Spleen (tissue), 11 donors: ENCODE data around the gene ITIH3. TPM values are rescaled to one million over a fixed set of nuclear protein-coding genes. Genes with fewer than 3 reads are reported as not detected.
A peak's percentile ranks its signal among the peaks of the same experiment; 100 is the strongest.

ENCODE experiments used
- DNase-seq: peaks from one replicate; pipeline ENCODE4 v3.0.0-alpha.2; 2020
- H3K27ac ChIP-seq, 8 donors: fragments of 200-600 bp; sonication (generic) in 7 of 8; 1 replicate in 4 of 8; 2 replicates in 4 of 8; pipeline versions ENCODE4 v1.5.0 to v1.8.0; 2016 to 2021; ENCODE audit warnings: inconsistent platforms in 4 of 8, mild to moderate bottlenecking in 4 of 8, moderate library complexity in 1 of 8
- H3K27me3 ChIP-seq, 7 donors: fragments of 200-600 bp; sonication (generic) in 6 of 7; replicated peaks in 1 of 7; 1 replicate in 4 of 7; 2 replicates in 3 of 7; pipeline versions ENCODE4 v1.5.0 to v1.8.0; 2016 to 2021; ENCODE audit warnings: inconsistent platforms in 3 of 7, mild to moderate bottlenecking in 1 of 7
- H3K36me3 ChIP-seq, 6 donors: fragments of 200-600 bp; sonication (generic) in 5 of 6; 1 replicate in 4 of 6; 2 replicates in 2 of 6; pipeline versions ENCODE4 v1.5.0 to v1.8.0; 2016 to 2021; ENCODE audit warnings: inconsistent platforms in 2 of 6
- H3K4me1 ChIP-seq, 6 donors: fragments of 200-600 bp; sonication (generic) in 5 of 6; 1 replicate in 3 of 6; 2 replicates in 3 of 6; pipeline versions ENCODE4 v1.5.0 to v1.8.0; 2016 to 2021; ENCODE audit warnings: inconsistent platforms in 3 of 6
- H3K4me3 ChIP-seq, 8 donors: fragments of 200-600 bp; sonication (generic) in 7 of 8; 1 replicate in 4 of 8; 2 replicates in 4 of 8; pipeline versions ENCODE4 v1.5.0 to v1.8.0; 2016 to 2021; ENCODE audit warnings: inconsistent platforms in 4 of 8, mild to moderate bottlenecking in 4 of 8, moderate library complexity in 2 of 8
- H3K9me3 ChIP-seq, 8 donors: fragments of 200-600 bp; sonication (generic) in 7 of 8; 1 replicate in 4 of 8; 2 replicates in 4 of 8; pipeline versions ENCODE4 v1.5.0 to v1.8.0; 2016 to 2021; ENCODE audit warnings: inconsistent platforms in 4 of 8
- POLR2A ChIP-seq, 3 donors: fragments of 450-650 bp; IDR thresholded peaks; one replicate each; pipeline ENCODE4 v1.5.1; 2017; ENCODE audit warnings: antibody characterized with exemption in 3 of 3, mild to moderate bottlenecking in 1 of 3
- POLR2AphosphoS5 ChIP-seq, 3 donors: sonication (generic); formaldehyde crosslinking; IDR thresholded peaks; one replicate each; pipeline ENCODE4 v1.5.1; 2017; ENCODE audit warnings: antibody characterized with exemption in 3 of 3
- WGBS, 5 donors: extraction: QIAGEN DNeasy Blood & Tissue Kit in 3 of 5; methylation state at CpG; one replicate each; pipeline versions ENCODE4 v1.1.5 to v1.1.7; 2013 to 2018; 5-methylcytosine and 5-hydroxymethylcytosine counted together
- intact Hi-C: fragments of 100-400 bp; cut with DNase I; formaldehyde crosslinking; loops from one replicate; pipeline ENCODE4 v1.15.0; 2023; ENCODE audit warnings: low total_unique reads
- polyA plus RNA-seq, 3 donors: library from polyadenylated mRNA; stranded (reverse); fragments of 200-250 nt; gene quantifications; one replicate each; pipeline ENCODE4 v1.2.1, GENCODE V29; 2013
- total RNA-seq, 7 donors: library from RNA; depleted of rRNA in 3 of 7; stranded (reverse); fragments of >200 nt in 3 of 7; fragmentation: NEBNext Ultra II Directional in 4 of 7; extraction: Animal tissue kit (Norgen Biotek cat#: 25700) in 4 of 7; gene quantifications; one replicate each; pipeline versions ENCODE4 v1.1.0 to v1.2.1, GENCODE V29; 2016 to 2021
- TF ChIP-seq, protein P1 (sequence below), 11 experiments: fragments of 200-600 bp in 7 of 11; fragments of 450-650 bp in 4 of 11; sonication (generic) in 4 of 11; IDR thresholded peaks in 8 of 11; conservative IDR thresholded peaks in 3 of 11; 1 replicate in 7 of 11; 2 replicates in 4 of 11; pipeline versions ENCODE4 v1.4.0 to v1.8.0; 2016 to 2021; ENCODE audit warnings: antibody characterized with exemption in 11 of 11, inconsistent platforms in 4 of 11, mild to moderate bottlenecking in 1 of 11
- donor health status: healthy with polysubstance abuse.
- donor health status: DM: no; HTN: no; CAD: no; lungs with moderate emphysema.
- donor health status: DM: no; HTN: no; CAD: no.
- donor health status: Bipolar disorder and iron deficiency.
- donor health status: healthy.
- donor health status: DM: no; HTN: no; CAD: no.
- donor health status: DM: yes; HTN: yes; CAD: no.

The ITIH3 gene
- total and polyA plus RNA-seq, 10 donors = 8.0 to 53.7 (median 16.5) TPM

DNA sequence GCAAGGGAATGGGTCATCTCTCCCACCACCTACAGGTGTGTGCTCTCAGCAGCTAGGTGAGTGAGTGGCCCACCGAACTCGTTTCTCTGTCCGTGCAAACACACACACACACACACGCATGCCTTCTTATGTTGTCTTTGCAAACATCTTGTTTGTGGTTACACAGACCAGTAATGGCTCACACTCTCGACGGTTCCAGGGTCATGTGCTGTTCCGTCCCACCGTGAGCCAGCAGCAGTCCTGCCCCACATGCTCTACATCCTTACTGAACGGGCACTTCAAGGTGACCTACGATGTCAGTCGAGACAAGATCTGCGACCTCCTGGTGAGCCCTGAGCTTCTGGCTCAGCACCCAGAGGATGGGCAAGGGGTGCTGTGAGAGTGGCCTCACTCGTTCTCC is 12.9 kb upstream of the ITIH3 start:
- no peak overlapping the region for H3K27ac ChIP-seq
- H3K36me3 ChIP-seq = no peaks in the 10 kb centered on the region
- intact Hi-C loops = no loop called here
- TF ChIP-seq POLR2AphosphoS5 (IDR thresholded peaks at IDR 0.05) (no peak), POLR2A (IDR thresholded peaks at IDR 0.05) (no peak)
- TF ChIP-seq, protein P1, sequence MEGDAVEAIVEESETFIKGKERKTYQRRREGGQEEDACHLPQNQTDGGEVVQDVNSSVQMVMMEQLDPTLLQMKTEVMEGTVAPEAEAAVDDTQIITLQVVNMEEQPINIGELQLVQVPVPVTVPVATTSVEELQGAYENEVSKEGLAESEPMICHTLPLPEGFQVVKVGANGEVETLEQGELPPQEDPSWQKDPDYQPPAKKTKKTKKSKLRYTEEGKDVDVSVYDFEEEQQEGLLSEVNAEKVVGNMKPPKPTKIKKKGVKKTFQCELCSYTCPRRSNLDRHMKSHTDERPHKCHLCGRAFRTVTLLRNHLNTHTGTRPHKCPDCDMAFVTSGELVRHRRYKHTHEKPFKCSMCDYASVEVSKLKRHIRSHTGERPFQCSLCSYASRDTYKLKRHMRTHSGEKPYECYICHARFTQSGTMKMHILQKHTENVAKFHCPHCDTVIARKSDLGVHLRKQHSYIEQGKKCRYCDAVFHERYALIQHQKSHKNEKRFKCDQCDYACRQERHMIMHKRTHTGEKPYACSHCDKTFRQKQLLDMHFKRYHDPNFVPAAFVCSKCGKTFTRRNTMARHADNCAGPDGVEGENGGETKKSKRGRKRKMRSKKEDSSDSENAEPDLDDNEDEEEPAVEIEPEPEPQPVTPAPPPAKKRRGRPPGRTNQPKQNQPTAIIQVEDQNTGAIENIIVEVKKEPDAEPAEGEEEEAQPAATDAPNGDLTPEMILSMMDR (IDR thresholded peaks at IDR 0.05 in 8 of 11, conservative IDR thresholded peaks at IDR 0.05 in 3 of 11) = no peak
- WGBS, 5 donors = 42 to 75% (median 67%) methylated on average over 12 to 13 of the region's 13 CpGs
- no peak for DNase-seq
- H3K4me1 ChIP-seq = peaks cover 0 to 13% (median 7%) of the 10 kb centered on the region in 6 donors
- no peaks in the 10 kb centered on the region for H3K27me3 ChIP-seq
- no peak overlapping the region for H3K4me3 ChIP-seq
- H3K9me3 ChIP-seq = no peaks in the 10 kb centered on the region

DNA sequence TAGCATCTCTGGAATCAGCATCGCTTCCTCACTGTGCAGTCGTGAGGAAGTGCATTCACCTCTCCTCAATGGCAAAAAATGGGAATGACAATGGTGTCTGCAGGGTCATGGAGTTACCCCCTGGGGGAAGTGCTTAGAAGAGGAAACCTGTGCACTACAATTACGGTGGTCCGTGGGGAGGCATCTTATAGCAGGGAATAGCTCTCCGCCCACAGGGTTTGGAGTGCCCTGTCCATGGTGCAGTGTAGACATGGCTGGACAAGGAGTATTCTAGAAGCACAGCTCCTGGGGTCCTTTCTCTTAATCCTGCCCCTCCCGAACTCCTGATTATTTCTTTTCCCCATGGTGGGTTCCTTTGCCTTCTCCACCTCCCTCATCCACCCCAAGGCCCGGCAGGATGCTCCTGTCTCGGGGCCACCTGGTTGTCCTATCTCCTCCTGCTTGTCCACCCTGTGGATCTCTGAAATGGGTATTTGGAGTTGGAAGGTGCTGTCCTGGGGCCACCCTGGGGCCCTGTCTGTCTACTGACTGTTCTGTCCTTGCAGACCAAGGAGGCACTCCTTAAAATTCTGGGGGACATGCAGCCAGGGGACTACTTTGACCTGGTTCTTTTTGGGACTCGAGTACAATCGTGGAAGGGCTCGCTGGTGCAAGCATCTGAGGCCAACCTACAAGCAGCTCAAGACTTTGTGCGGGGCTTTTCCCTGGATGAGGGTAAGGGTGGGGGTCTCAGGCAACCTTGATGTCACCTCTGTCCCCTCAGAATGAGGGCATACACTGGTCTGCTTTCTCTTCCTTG is 12.0 kb upstream of the ITIH3 start:
- intact Hi-C loops = no loop called here
- Histone ChIP-seq H3K9me3 (no peaks in the 10 kb centered on the region), H3K27ac (no peak overlapping the region), H3K27me3 (no peaks in the 10 kb centered on the region), H3K36me3 (no peaks in the 10 kb centered on the region), H3K4me1 (peaks cover 0 to 13% (median 7%) of the 10 kb centered on the region in 6 donors), H3K4me3 (no peak overlapping the region)
- whole genome bisulfite sequencing, 5 donors = 74 to 85% (median 78%) methylated on average over 12 of the region's 12 CpGs
- DNase-seq = peak; percentile 46
- TF ChIP-seq POLR2AphosphoS5 (IDR thresholded peaks at IDR 0.05) (no peak), POLR2A (IDR thresholded peaks at IDR 0.05) (no peak)
- TF ChIP-seq, protein P1 (IDR thresholded peaks at IDR 0.05 in 8 of 11, conservative IDR thresholded peaks at IDR 0.05 in 3 of 11) = no peak

DNA sequence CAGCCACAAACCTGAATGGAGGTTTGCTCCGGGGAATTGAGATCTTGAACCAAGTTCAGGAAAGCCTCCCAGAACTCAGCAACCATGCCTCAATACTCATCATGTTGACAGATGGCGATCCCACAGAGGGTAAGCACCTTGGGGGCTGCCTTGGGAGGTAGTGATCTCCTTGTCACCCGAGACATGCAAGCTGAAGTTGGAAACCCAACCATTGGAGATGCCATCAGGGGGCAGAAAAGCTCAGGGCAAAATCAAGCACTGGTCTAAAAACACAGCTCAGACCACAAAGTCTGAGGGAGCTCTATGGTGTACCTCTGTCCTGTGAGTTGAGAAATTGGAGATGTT is 11.4 kb upstream of the ITIH3 start:
- H3K36me3 ChIP-seq = no peaks in the 10 kb centered on the region
- H3K27me3 ChIP-seq = no peaks in the 10 kb centered on the region
- peaks cover 0 to 13% (median 7%) of the 10 kb centered on the region in 6 donors for H3K4me1 ChIP-seq
- intact Hi-C loops = no loop called here
- no peaks in the 10 kb centered on the region for H3K9me3 ChIP-seq
- TF ChIP-seq POLR2A (IDR thresholded peaks at IDR 0.05) (no peak), POLR2AphosphoS5 (IDR thresholded peaks at IDR 0.05) (no peak)
- TF ChIP-seq, protein P1 (IDR thresholded peaks at IDR 0.05 in 8 of 11, conservative IDR thresholded peaks at IDR 0.05 in 3 of 11) = no peak
- no peak overlapping the region for H3K4me3 ChIP-seq
- H3K27ac ChIP-seq = no peak overlapping the region
- DNase-seq = no peak
- WGBS, 5 donors = 84 to 94% (median 87%) methylated on average over 3 of the region's 3 CpGs

DNA sequence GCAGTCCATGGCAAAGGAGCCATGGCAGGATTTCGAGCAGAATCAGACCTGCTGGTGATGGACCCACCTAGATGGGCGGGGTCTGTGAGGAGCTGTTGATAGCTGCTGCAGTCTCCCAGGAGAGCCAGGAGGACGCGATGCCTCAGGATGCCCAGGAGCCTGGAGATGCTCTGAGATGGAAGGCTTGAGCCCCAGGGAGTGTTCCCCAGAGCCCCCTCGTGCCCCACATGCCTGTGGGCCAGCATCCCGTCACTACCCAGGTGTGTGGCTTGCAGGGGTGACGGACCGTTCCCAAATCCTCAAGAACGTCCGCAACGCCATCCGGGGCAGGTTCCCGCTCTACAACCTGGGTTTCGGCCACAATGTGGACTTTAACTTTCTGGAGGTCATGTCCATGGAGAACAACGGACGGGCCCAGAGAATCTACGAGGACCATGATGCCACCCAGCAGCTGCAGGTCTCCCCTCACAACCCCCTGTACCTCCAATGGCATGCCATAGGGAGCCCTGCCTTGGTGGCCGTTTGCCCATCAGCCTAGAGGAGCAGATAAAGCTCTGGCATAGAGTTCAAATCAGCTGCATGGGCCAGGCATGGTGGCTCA is 10.5 kb upstream of the ITIH3 start:
- Histone ChIP-seq H3K4me1 (peaks cover 0 to 9% (median 4%) of the 10 kb centered on the region in 6 donors), H3K4me3 (no peak overlapping the region), H3K9me3 (no peaks in the 10 kb centered on the region), H3K36me3 (no peaks in the 10 kb centered on the region), H3K27ac (no peak overlapping the region), H3K27me3 (no peaks in the 10 kb centered on the region)
- intact Hi-C loops = no loop called here
- DNase-seq = peak; percentile 63
- TF ChIP-seq POLR2AphosphoS5 (IDR thresholded peaks at IDR 0.05) (no peak), POLR2A (IDR thresholded peaks at IDR 0.05) (no peak)
- TF ChIP-seq, protein P1 (IDR thresholded peaks at IDR 0.05 in 8 of 11, conservative IDR thresholded peaks at IDR 0.05 in 3 of 11) = no peak
- 83 to 91% (median 89%) methylated on average over 16 to 18 of the region's 18 CpGs for WGBS, 5 donors
